Mammary epithelial cell (primary cell): Measurements from ENCODE around the gene CEACAM6.
A peak's percentile ranks its signal among the peaks of the same experiment; 100 is the strongest.

Experiments used
- CTCF ChIP-seq, 2 donors: IDR thresholded peaks in 1 of 2; conservative IDR thresholded peaks in 1 of 2; 2 replicates each; pipeline ENCODE4 v1.5.1; 2011 to 2012; ENCODE audit warnings: inconsistent platforms in 2 of 2, low read length in 2 of 2, mild to moderate bottlenecking in 2 of 2, control low read depth in 1 of 2, low read depth in 1 of 2; ENCODE audit not compliant: insufficient read depth in 1 of 2; ENCODE audit errors: extremely low read depth in 1 of 2
- EZH2 ChIP-seq: IDR thresholded peaks from 2 replicates; pipeline ENCODE4 v1.6.1; 2012; ENCODE audit warnings: low read length, inconsistent platforms, borderline replicate concordance

GRCh38 chr19:41706741-41707501, 48.4 kb upstream of the CEACAM6 start:
- TF ChIP-seq CTCF (conservative IDR thresholded peaks at IDR 0.05 in 1 of 2, IDR thresholded peaks at IDR 0.05 in 1 of 2; ENCODE audit: extremely low read depth in 1 of 2, insufficient read depth in 1 of 2, low read depth in 1 of 2, low read length in 2 of 2): peak; percentile 71 to 78
- no peak for TF ChIP-seq EZH2
